HG02588 (cell line): Measurements from ENCODE around the gene FKBP9.
"Not testable (repeated sequence)": the region's sequence is repeated elsewhere in the genome, so short reads cannot be mapped to it uniquely, and the experiment has no call there.

ENCODE experiments used
- ATAC-seq: cut with Tn5 transposase; IDR thresholded peaks from one replicate; pipeline ENCODE4 v1.9.1; 2021; ENCODE audit warnings: mild to moderate bottlenecking, moderate library complexity; ENCODE audit not compliant: unreplicated experiment

The FKBP9 gene

DNA sequence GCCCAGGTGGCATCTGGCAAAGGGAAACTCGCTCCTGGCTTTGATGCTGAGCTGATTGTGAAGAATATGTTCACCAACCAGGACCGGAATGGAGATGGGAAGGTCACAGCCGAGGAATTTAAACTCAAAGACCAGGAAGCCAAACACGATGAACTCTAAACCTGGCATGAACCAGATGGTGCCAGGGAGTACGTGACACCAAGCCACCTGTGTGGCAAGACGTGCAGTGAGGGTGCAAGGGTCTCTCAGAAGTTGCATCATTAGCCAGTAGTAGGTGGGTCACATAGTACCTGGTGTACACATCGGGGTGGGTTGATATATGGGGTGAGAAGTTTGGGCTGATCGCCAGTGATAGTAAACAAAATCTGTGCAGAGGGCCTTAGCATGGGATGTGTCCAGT is 48.0 kb downstream of the FKBP9 start:
- not testable (repeated sequence) for ATAC-seq

GRCh38 chr7:33005690-33006089 is 48.5 kb downstream of the FKBP9 start:
- not testable (repeated sequence) for ATAC-seq

GRCh38 chr7:33009734-33010133 is 52.5 kb downstream of the FKBP9 start:
- ATAC-seq: no peak

DNA sequence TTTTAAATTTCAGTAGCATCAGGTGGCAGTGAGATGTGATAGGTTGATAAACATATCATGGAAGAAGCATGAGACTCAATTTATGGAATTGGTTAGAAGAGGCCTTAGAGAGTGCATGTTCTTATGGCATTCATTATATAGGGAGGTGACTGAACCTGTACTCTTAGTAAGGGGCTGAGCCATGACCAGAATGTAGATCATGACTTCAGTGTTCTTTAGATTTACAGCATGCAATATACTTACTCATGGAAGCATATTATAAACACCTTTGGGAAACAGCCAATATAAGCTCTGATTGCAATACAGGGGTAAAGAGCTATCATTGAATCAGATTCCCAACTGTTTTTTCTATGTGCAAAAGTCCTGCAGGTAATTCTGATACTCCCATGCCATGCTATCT is 55.1 kb downstream of the FKBP9 start:
- ATAC-seq: no peak

DNA sequence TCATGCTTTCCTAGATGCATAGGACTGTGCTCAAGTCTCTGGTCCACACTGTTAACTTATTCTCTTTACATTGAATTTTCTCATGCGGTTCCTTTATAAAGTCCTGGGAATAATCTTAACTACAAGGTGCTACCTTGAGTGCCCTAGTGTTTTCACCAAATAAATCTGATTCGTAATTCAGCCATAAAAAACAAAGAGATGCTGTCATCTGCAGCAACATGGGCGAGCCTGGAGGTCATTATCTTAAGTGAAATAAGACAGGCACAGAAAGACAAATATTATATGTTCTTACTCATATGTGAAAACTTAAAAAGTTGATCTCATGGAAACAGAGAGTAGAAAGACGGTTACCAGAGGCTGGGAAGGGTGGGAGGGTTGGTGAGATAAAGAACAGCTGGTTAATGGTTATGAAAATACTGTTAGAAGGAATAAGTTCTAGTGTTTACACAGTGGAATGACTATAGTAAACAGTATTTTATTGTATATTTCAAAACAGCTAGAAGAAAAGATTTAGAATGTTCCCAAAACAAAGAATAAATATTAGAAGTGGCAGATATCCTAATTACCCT is 67.0 kb downstream of the FKBP9 start:
- no peak for ATAC-seq

DNA sequence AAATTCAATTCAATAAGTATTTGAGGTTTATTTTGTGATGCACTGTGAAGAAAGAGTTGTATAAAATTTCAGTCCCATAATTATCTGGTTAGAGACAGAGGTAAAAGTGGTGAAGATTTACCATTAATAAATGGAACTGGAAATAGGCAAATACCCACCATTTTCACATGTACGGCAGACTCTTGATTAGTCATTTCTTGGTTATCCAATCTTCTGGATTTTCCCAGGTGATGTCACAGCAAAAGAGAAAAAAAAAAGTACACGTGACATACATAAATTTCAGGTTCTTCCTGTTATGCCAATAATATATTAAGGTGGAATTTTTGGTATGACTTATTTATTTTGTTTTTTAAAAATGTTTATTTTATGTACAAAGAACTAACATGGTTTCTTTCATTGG is 78.5 kb downstream of the FKBP9 start:
- no peak for ATAC-seq

DNA sequence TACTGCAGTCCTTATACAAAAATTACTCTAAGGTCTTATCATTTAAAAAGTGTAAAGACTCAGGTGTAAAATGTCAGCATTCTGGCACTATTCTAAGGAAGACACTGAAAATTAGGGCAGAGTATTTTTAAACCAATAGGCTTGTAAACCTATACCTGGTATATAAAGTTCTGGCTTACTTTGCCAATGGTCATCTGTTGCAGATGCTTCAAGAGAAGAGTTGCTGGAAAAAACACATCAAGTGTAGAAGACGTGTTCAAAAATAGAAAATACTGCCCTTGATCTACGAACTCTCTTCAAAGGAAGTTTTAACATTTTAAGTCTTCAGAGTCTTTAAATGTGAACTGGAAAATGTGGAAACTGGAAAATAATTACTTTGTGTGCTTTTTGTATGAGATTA is 81.4 kb downstream of the FKBP9 start:
- no peak for ATAC-seq

- no peak for ATAC-seq
Measured at GRCh38 chr7:33039257-33039902, 82.1 kb downstream of the FKBP9 start.

DNA sequence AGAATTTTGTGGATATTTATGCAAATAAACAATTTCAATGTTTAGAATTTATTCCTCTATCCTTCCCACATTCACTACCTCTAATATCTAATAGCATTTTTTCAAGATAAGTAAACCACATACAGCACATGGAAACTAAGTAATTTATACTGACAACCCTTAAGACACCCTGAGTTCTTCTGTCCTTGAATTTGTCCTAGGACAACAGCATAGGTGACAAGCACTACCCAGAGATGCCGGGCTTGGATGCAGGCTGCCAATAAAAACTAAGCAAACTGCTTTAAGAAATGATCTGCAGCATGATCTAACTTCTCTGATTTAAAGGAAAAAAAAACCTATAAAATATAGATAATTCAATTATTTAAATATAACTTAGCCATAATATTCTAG is 82.7 kb downstream of the FKBP9 start:
- ATAC-seq: no peak

DNA sequence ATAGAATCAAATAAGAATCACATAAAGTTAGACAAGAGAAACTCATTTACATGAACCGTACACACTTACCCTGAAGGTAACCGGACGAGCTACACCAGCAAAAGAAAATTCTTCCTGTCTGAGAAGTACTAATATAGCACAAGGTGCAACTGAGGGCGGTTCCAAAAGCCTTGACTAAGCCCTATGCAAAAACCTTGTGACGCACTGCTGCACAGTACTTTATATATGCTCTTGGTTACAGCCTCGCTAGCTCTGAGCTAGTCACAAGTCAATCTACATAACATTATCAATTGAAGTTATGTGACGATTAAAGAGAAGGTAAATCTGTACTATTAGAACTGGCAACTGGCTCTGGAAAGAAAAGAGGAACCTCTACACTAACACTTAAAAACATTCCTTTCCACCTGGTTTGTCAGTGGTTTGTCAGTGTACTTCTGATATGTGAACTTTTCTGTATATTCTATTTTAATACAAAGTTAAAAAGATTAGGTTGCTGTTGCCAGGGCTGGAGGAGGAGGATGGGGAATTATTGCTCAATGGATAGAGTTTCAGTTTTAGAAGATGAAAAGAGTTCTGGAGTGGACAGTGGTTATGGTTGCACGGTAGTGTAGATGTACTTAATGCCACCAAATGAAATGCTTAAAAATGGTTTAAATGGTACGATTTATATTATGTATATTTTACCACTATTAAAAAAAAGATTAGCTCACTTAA is 83.7 kb downstream of the FKBP9 start:
- ATAC-seq: peak; percentile 94

- ATAC-seq: no peak
Measured at GRCh38 chr7:33041631-33042428, 84.6 kb downstream of the FKBP9 start.

DNA sequence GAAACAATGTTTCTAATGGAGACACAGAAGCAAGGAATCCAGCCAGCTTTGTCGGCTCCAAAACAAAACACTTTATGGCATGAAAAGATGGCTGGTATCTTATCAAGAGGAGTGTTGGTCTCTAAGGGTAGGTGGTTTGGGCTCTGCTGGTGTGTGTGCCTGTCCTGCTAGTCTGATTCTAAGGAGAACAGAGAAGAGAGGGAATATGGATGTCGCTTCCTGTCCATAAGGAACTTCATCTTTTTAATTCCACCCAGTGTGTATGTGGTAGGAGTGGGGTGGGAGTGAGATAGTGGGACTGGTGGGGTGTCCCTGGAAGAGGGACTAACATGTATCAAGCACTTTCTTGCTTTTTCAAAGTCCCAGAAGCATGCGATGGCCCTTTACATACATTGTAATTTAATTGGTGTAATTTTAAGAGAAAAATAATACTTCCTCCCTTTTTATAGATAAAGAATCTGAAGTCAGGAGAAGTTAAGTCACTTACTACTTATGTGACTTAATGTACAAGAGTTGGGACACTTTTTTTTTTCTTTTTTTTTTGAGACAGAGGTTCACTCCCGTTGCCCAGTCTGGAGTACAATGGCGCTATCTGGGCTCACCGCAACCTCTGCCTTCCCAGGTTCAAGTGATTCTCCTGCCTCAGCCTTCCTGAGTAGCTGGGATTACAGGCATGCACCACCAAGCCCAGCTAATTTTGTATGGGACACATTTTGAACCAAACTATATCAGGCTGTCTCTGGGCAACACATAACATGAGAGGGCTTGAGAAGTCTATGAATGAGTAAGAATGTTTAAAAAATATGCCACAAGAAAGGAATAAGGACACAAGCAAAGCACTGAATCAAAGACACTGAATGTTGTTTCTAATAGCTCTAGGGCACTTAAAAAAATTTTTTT is 86.5 kb downstream of the FKBP9 start:
- no peak for ATAC-seq

GRCh38 chr7:33044401-33044718 is 87.1 kb downstream of the FKBP9 start:
- ATAC-seq: no peak

GRCh38 chr7:33044986-33045385 is 87.7 kb downstream of the FKBP9 start:
- ATAC-seq: no peak

DNA sequence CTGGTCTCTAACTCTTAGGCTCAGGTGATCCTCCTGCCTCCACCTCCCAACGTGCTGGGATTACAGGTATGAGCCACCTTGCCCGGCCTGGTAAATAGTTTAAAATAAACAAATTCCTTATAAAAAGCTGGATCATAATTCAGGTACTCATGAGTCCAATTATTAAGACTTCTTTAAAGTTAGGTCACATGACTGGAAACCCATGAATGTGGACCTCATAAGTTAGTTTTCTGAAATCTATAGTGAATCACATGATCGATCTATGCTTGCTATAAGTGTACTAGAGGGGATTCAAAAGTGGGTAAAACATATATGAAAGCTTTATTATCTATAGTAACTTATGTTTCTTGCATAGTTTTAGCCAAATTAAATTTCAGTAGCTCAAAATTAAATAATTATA is 91.0 kb downstream of the FKBP9 start:
- no peak for ATAC-seq

- ATAC-seq: no peak
Measured at GRCh38 chr7:33048704-33049103, 91.5 kb downstream of the FKBP9 start.

DNA sequence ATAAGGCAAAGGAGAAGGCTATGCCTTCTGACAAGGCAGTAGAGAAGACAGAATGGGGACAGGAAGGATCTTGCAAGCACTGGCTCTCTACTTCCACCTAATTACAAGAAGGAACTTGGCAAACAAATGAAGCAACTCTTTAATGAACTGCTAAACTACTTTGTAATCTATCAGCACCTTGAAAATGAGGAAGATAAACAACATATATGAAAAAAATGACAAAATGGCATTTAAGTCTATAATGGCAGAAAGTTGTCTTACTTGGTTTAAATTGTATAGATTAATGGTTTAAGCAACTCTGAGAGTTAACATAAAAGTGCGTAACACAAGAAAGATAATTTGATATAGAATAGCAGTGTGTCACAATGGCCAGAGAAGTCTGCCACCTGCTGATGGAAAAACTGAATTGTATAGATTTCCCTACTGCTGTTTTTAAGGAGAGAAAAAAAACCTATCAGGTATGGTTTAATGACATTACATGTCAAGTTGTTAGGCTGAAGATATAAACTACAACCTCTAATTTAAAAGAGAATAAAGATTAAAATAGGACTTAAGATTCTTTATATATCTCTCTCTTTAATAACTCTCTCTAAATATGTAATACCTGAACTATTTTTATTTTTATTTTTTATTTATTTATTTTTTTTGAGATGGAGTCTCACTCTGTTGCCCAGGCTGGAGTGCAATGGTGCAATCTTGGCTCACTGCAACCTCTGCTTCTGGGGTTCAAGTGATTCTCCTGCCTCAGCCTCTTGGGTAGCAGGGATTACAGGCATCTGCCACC is 93.5 kb downstream of the FKBP9 start:
- ATAC-seq: no peak

DNA sequence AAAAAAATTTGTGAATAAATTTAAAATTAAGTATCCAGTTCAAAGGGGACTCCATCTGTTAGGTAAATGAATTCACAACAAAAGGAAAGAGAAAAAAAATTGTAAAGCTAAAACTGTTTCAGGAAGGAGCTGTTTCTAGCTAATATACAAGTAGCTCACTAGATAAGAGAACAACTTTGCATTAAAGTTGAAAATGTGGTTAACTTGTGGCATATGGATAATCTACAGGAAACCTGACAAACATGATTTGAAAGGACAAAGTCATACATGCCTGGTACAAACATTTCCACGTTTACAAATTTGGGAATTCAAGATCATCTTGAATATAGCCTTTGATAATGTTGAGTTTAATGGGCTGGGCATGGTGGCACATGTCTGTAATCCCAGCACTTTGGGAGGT is 96.5 kb downstream of the FKBP9 start:
- ATAC-seq: no peak

- ATAC-seq: no peak
Measured at GRCh38 chr7:33054261-33054964, 97.2 kb downstream of the FKBP9 start.
